ENCODE data around the gene POTEE. TPM values are rescaled to one million over a fixed set of nuclear protein-coding genes. Genes with fewer than 3 reads are reported as not detected.
A peak's percentile ranks its signal among the peaks of the same experiment; 100 is the strongest.
"Not testable (repeated sequence)": the region's sequence is repeated elsewhere in the genome, so short reads cannot be mapped to it uniquely, and the experiment has no call there.

POTEE gene
- total and polyA plus RNA-seq, 8 donors = not detected

- Histone ChIP-seq H3K27ac (no peak overlapping the region), H3K36me3 (no peaks in the 10 kb centered on the region), H3K4me1 (no peaks in the 10 kb centered on the region), H3K9me3 (no peaks in the 10 kb centered on the region), H3K4me3 (no peak overlapping the region), H3K27me3 (peaks cover 0 to 16% (median 0%) of the 10 kb centered on the region in 3 donors)
- intact Hi-C loops (cut with DNase I; ENCODE audit: low total_unique reads) = no loop called here
- TF ChIP-seq CTCF (IDR thresholded peaks at IDR 0.05) = no peak
- TF ChIP-seq POLR2A (IDR thresholded peaks at IDR 0.05) = no peak
- no peak for TF ChIP-seq EP300 (IDR thresholded peaks at IDR 0.05)
- no peak for TF ChIP-seq POLR2AphosphoS5 (IDR thresholded peaks at IDR 0.05)
- 83 to 91% (median 87%) methylated on average over 7 to 14 of the region's 14 CpGs for WGBS, 5 donors
- no peak for DNase-seq
Observed at GRCh38 chr2:131201098-131201497, 8.2 kb upstream of the POTEE start.

- H3K9me3 ChIP-seq; DNase-seq; H3K36me3 ChIP-seq; H3K27ac ChIP-seq; H3K4me1 ChIP-seq; H3K4me3 ChIP-seq; intact Hi-C loops (cut with DNase I; ENCODE audit: low total_unique reads); H3K27me3 ChIP-seq: not testable (repeated sequence)
- WGBS, 5 donors = 79 to 91% (median 84%) methylated on average over 5 to 9 of the region's 9 CpGs
Observed at GRCh38 chr2:131207839-131208238, 1.5 kb upstream of the POTEE start.

GRCh38 chr2:131209773-131210104 is 403 bp downstream of the POTEE start:
- H3K9me3 ChIP-seq; H3K4me3 ChIP-seq; intact Hi-C loops (cut with DNase I; ENCODE audit: low total_unique reads); H3K27me3 ChIP-seq; H3K27ac ChIP-seq; H3K4me1 ChIP-seq; H3K36me3 ChIP-seq; DNase-seq: not testable (repeated sequence)
- 50 to 95% (median 89%) methylated on average over 1 to 13 of the region's 14 CpGs for WGBS, 5 donors

GRCh38 chr2:131210434-131211211 is 1.3 kb downstream of the POTEE start:
- H3K4me1 ChIP-seq; H3K36me3 ChIP-seq; H3K9me3 ChIP-seq; DNase-seq; H3K4me3 ChIP-seq; intact Hi-C loops (cut with DNase I; ENCODE audit: low total_unique reads); H3K27ac ChIP-seq; H3K27me3 ChIP-seq: not testable (repeated sequence)
- WGBS, 5 donors = 84 to 100% (median 86%) methylated on average over 3 to 13 of the region's 22 CpGs

- H3K36me3 ChIP-seq; H3K27ac ChIP-seq; DNase-seq; H3K4me3 ChIP-seq; H3K9me3 ChIP-seq; H3K4me1 ChIP-seq; intact Hi-C loops (cut with DNase I; ENCODE audit: low total_unique reads); H3K27me3 ChIP-seq: not testable (repeated sequence)
- 92 to 98% (median 94%) methylated on average over 8 to 40 of the region's 60 CpGs for whole genome bisulfite sequencing, 5 donors
Observed at GRCh38 chr2:131217238-131217986, 8.1 kb downstream of the POTEE start.

- DNase-seq = peak in 1 of 2 donors; percentile 59
- H3K9me3 ChIP-seq; H3K27ac ChIP-seq; H3K4me1 ChIP-seq; H3K4me3 ChIP-seq; intact Hi-C loops (cut with DNase I; ENCODE audit: low total_unique reads); H3K27me3 ChIP-seq; H3K36me3 ChIP-seq: not testable (repeated sequence)
- 25 to 44% (median 30%) methylated on average over 7 to 9 of the region's 10 CpGs for WGBS, 5 donors
Observed at GRCh38 chr2:131235543-131236449, 26.5 kb downstream of the POTEE start.

Small RNAs within 50 kb of the gene (small RNA-seq; reads per million reads assigned to genes)
- gene AC009477.1 (0 reads per million in 4 donors), gene RNU6-127P (0 reads per million in 4 donors)

Other genes with a start within 250 kb of the POTEE start
- 100 to 1,000 TPM in 1 of 5 donors, 10 to 100 TPM in 3, 1 to 10 TPM in 1; 8.2 to 103 (median 72.4) TPM for gene FAM168B, start 116.1 kb upstream of the POTEE start, total RNA-seq
- 10 to 100 TPM; 18.0 to 31.0 (median 30.1) TPM for gene FAM168B, start 116.1 kb upstream of the POTEE start, polyA plus RNA-seq
- 100 to 1,000 TPM in 2 of 5 donors, 10 to 100 TPM in 3; 37.9 to 181 (median 64.0) TPM for gene PLEKHB2, start 104.2 kb upstream of the POTEE start, total RNA-seq
- 10 to 100 TPM; 13.2 to 60.3 (median 46.5) TPM for gene PLEKHB2, start 104.2 kb upstream of the POTEE start, polyA plus RNA-seq
- gene RAB6D, start 154.6 kb downstream of the POTEE start, total RNA-seq = under 1 TPM in 1 of 5 donors, not detected in 4; 0.18 TPM
- gene RAB6D, start 154.6 kb downstream of the POTEE start, polyA plus RNA-seq = not detected

Measured in stomach (tissue), 9 donors.